Activated gamma-delta T cell treated with Interleukin-2 at 50 U/mL for 16 hours (primary cell): ENCODE data around the gene CDK8.

ENCODE experiments used
- DNase-seq: peaks from one replicate; pipeline ENCODE4 v3.0.0-alpha.2; 2020

The CDK8 gene

DNA sequence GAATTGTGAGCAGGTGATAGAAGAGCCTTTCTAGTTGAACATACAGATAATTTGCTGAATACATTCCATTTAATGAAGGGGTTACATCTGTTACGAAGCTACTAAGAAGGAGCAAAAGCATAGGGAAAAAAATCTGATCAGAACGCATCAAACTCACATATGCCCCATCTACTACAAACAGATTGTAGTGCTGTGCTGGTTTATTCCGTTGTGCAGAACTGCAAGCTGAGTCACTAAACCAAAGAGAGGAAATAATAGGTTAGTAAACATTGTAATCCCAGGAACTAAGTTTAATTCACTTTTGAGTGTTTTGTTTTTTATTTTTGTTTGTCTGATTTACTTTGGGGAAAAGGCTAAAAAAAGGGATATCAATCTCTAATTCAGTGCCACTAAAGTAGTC, 136.3 kb downstream of the CDK8 start:
- no peak for DNase-seq

DNA sequence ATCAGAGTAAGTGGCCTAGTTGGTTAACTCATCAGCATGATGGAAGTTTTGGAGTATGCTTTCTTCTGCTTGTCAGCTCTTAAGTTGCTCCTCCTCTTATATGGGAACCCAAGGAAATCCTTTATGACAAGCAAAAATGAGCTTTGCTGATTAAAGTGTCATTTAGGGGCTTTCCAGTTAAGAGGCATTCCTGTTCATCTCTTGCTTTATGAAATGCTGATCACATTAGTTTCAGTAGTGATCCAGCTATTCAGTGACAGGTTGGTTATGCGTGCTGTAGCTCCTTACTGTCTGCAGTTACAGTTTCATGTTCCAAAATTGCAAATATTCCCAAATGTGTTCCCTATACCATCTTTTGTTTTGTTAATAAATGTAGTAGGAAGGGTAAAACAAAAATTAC, 146.6 kb downstream of the CDK8 start:
- DNase-seq = no peak

DNA sequence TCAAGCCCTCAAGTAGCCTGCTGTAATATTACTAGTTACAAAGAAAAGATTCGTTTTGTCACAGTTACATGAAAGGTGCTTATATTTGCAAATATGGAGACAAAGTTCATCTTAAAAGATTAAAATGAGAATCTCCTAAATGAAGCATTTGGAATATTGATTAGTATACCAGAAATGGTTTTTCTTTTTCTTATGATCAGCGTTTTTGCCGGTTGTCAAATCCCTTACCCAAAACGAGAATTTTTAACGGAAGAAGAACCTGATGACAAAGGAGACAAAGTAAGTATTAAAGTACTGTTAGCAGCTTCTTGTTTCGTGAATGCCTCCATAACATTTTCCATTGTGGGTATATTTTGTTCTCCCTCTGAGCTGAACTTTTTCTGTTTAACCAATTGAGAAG, 147.1 kb downstream of the CDK8 start:
- no peak for DNase-seq

DNA sequence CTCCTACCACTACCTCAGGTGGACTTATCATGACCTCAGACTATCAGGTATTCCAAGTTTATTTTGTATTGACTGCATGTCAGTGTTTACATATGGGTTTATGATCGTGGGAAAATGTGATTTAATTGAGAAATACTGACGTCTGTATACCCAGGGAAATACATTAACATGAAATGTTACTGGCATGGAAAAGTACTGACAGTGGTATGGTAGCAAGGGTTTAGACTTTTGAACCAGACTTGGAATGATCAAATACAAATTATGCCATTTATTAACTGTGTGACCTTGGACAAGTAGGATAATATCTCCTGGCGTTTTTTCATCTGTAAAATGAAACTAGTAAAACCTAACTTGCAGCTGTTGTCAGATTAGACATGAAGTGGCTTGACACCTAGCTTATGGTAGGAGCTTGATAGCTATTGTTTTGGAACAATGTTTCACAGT, 147.7 kb downstream of the CDK8 start:
- DNase-seq = no peak

DNA sequence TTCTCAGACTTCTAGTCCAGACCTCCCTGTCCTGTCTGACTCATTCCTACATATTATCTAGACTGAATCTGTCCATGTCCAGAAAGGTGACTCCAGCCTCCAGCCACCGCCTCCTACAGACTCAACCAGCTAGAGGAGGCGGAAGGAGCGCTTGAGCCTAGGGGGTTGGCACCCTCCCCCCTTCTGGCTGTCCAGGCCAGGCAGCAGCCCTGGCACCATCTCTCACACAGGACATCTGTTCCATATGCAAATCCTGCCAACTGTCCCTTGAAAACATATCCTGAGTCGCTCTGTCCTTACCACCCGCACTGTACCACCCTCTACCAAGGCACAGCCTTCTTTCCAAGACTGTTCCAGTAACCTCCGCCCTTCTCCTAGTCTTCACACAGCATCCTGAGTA, 152.9 kb downstream of the CDK8 start:
- no peak for DNase-seq

DNA sequence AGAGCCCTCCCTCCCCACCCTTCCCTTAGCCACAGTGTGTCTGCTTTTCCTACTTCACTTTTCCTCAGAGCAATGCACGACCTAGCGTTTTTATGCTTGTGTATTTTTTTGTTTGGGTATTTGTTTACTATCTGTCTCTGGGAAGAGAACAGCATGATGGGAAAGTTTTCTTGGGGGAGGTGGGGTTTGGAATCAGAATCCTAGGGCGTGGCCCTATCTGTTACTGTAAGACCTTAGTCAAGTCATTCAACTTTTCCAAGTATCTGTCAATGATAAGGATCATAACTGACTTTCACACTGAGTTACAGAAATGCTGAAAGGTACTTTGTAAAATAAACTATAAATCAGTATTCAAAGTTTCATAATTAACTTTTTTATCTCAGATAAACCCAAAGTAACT, 157.3 kb downstream of the CDK8 start:
- DNase-seq = no peak

DNA sequence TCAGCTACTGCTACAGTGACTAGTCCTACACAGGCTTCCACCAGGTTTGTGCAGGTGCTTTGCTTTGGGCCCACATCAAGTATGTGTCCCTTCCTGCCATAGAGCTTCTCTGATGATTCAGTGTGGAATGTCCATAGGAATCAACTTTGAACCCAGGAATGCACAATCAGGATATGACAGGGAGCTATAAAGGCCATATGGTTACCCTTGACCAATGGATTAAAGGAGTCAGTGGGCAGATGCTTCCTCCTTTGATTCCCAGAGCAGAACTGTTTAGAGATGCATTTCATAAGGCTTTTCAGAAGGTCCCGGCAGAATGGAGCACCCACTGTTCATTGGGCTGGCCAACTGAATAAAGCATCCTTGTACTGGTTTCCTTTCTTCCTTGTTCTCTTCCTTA, 158.3 kb downstream of the CDK8 start:
- no peak for DNase-seq

DNA sequence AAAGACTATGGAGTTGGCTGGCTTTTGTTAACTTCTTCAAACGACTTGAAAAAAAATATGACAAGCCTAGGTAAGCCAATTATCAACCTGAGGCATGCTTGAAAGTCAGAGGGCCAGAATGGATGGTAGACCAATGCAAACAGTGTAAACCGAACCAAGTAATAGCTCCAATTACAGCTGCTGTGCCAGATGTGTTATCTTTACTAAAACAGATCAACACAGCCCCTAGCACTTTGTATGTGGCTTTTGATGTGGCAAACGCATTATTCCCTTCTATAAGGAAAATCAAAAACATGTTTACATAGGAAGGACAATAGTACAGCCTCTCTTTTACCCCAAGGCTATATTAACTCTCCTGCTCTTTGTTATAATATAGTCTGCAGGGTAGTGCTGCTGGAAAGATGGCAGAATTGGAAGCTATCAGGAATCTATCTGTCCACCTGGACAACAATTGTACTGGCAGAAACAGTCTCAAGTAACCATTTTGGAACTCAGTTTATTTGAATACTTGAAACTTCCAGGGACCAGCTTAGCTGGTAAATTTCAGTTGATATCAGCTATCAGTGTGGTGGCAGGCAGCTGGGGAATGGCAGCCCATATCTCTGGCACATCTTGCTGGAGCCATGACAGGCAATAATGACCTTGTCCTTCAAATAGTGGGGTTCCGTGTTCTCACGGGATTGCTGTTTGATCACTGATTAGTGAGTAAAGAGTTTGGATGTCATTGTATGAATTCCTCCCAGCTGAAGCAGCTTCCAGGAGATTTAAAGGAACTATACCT, 159.2 kb downstream of the CDK8 start:
- no peak for DNase-seq

DNA sequence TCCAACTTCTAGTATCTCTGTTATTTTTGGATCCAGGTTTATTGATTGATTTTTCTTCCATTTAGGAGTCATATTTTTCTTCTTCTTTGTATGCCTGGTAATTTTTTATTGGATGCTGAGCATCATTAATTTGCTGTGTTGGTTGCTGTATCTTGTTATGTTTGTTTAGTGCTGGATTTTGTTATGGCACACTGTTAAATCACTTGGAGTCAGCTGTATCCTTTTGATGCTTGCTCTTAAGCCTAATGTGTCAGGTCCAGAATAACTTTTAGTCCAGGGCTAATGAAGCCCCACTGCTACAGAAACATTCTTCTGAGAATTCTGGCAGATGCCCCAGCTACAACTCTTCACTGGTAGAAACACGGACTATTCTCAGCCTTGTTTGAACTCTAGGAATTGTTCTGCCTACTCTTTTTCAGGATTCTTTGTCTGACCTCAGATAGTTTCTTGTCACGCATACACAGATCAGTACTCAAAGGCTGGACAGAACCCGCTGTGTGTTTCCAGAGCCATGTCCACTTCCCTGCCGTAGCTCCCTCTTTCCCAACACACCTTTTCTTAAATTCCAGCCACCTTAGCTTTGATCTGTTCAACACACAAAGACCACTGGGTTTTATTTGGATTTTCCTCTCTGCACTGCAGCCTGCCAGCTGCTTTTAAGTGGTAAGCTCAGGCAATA, 166.5 kb downstream of the CDK8 start:
- no peak for DNase-seq

DNA sequence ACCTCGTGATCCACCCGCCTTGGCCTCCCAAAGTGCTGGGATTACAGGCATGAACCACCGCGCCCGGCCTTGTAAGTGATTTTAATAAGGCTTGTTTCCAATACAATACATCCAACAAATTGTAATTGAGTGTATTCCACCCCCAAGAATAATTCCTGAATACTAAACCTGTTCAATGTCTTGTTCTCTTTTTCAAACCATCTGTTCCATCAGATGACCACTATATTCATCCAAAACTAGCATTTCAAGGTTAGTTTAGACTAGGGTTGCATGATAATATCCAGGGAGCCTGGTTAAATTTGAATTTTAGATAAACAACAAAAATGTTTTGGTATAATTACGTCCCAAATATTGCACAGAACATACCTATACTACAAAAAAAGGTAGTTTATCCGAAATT, 168.1 kb downstream of the CDK8 start:
- DNase-seq = no peak

DNA sequence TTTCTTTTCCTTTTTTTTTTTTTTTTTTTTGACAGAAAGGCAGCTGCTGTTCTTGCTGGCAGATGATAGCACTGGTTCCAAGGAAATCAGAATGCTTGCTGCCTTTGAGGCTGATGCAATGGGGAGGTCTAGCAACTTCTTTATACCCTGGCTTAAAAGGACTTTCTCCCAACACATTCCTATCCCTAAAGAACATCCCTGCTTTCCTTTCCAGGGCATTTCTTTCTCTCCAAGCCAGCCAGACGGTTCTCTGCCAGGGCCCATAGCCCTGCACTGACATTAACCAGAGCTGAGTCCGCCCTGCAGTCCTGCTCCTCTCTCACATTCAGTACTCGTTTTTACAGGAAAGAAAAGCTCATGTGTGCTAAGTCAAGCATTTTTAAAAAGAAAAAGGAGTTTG, 169.7 kb downstream of the CDK8 start:
- no peak for DNase-seq

DNA sequence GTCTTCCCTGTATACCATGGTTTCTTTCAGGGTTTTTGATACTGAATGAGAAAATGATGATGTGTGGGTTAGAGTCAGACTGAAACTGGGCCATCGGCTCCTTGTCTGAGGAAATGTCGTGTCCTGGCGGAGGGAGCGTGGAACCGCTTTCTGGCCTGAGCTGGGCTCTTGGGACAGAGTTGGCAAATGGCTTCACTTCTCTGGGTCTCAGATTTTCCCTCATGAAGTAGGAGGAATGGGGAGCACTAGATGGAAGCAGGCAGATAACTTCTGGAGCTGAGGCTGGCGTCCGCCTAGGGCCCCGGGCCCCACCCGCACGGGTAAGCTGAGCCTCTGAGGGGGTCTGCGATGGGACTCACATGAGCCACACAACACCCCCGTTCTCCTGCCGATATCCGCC, 170.3 kb downstream of the CDK8 start:
- DNase-seq = no peak

DNA sequence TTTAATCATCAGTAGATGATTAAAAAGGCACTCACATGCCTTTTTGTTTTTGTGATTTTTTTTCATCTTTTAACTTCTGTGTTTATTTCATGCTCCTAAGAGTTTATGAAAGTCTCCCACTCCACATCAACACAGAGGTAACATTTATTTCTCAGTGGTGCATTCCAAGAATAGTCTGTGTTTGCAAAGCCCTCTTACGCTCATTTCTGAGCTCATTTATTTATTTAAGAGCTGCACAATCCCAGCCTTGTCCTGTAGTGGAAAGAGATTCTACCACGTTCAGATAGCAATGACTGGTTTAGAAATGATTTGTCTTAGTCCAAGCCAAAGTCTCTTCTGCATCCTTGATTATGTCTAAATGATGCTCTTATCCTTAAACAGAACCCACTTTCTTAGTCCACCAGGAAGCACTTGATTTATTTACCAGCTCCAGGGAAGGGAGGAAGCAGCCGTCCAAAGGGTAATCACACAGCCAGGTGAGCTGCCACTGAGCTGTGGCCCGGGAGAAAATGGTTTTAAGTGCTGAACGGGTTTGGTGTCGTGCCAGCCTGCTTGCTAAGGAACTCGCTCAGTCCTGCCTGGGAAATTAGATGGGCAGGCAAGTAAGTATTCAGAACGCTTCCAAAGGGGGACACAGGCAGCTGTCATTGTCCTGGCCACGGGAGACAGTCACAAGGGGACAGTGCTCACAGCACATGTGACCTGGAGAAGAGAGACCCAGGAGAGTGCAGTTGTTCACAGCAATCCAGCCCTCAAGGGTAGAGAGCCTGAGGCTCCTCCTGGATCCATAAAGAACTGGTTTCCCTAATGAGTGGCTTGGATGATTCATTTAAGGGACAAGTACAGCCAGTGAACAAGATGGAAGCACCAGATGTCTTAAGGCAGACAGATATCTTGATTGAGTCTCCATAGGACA, 171.8 kb downstream of the CDK8 start:
- no peak for DNase-seq

DNA sequence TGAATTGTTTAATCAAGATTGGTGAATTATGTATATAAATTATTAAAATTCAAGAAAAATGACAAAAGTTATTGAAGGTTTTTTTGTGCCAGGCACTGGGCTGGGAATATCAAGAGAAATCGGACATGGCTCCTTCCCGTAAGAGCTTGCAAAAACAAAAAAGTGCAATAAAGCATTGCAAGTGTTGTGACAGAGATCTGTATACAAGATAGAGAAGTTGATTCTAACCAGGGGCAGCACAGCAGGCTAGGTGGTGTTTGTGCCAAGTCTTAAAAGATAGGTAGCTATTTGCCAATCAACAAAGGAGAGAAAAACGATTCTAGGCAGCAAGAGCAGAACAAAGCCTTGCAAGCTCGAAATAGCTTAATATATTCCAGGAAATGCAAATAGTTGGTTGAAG, 179.8 kb downstream of the CDK8 start:
- DNase-seq = no peak

DNA sequence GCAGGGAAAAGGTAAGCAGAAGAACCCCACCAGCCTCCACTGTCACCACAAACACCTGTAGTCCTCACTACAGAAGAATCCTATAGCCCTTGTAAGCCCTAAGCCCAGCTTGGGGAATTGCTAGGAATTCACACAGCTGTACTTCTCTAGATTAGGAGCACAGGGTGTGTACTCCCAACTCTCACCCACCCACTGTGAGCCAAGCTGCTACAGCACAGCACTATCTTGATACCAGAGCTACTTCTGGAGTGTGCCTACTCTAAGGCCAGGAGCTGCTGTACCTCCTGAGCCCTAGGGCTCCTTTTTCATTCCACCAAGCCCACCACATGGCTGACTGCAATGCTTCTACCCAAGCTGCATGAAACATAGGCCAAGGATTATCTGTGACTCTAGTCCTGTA, 181.2 kb downstream of the CDK8 start:
- DNase-seq = no peak

DNA sequence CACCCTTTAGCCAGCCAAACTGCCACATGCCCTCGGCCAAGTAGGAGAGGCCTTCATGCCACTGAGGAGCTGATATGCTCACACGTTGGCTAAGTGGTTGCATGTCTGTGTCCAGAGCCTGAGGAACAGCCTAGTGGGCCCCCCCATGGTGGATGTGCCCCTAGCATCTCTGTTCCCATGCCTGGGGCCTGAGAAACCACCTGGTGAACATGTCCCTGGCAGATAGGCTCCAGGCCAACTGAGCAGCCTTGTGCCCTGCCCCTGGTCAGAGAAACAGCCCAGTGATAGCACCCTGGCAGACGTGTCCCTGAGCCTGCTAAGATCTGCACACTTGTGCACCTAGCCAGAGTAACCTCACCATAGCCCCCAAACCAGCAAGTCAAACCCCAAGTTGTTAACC, 181.7 kb downstream of the CDK8 start:
- no peak for DNase-seq

DNA sequence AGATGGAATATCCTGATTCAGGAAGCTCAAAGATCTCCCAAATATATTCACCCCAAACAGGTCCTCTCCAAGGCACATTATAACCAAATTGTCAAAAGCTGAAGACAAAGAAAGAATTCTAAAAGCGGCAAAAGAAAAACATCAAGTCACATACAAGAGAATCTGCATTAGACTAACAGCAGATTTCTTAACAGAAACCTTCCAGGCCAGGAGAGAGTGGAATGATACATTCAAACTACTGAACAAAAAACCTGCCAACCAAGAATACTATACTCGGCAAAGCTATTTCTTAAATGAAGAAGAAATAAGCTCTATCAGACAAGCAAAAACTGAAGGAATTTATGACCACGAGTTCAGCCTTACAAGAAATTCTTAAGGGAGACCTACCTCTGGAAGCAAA, 183.0 kb downstream of the CDK8 start:
- DNase-seq = no peak

DNA sequence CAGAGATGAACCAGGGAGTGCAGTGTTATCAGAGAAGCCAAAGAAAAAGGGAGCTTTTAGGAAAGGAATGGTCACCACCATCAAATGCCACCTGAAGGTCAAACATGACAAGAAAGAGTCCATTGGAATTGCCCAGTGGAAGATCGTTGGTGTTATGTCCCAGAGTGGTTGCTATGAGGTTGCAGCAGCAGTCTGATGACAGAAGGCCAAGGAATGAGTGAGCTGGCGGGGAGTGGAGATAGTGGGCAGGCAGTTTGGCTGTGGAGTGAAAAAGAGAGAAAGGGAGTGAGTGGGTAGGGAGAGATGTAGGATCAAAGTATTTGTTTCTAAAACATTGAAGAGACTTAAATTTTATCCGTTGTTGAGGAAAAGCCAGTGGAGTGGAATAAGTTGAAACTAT, 186.2 kb downstream of the CDK8 start:
- DNase-seq = no peak

DNA sequence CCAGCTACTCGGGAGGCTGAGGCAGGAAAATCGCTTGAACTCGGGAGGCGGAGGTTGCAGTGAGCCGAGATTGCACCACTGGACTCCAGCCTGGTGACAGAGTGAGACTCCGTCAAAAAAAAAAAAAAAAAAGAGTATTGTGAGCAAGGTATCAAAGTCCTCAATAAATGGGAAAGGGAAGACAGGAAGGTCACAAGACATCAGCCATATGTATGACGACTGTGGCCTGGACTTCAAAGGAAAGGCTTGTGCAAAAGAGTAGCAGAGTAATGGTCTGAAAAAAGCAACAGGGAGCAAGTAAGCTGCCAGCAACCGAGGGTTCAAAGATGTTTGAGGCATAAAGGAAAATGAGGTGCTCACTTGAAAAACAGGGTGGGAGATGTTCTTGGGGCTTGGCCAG, 187.5 kb downstream of the CDK8 start:
- no peak for DNase-seq

DNA sequence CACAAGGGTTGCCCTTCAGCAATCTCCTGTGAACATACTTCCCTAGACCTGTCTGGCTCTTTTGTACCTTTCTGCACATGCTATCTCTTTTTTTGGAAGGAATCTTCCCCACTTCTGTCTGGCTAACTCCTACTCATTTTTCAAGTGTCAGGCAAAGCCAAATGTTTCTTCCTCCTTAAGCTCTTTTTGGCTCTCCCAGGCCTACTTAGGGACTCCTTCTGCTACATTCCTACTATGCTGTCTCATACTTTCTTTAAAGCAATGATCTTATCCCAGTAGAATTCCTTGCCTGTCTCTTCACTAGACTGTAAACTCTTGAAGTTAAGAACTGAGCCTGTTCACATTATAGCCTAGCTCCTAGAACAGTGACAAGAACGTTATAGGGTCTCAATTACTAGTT, 188.6 kb downstream of the CDK8 start:
- DNase-seq = no peak

DNA sequence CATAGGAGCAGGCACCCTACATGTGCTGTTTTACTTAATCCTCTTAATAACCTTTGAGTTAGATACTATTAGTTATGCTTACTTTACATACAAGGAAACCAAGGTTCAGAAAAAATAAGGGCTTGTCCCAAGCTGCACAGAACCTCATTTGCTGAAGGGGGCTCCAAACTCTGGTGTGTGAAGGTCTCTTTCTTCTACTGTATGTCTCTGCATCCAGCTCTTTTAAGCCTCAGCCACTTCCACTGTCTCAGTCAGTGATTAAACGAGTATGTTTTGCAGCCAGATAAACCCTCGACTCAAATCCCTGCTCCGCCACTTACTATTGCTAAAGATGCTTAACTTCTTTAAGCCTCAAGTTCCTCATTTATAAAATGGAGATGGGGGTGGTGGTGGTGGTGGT, 191.2 kb downstream of the CDK8 start:
- no peak for DNase-seq

DNA sequence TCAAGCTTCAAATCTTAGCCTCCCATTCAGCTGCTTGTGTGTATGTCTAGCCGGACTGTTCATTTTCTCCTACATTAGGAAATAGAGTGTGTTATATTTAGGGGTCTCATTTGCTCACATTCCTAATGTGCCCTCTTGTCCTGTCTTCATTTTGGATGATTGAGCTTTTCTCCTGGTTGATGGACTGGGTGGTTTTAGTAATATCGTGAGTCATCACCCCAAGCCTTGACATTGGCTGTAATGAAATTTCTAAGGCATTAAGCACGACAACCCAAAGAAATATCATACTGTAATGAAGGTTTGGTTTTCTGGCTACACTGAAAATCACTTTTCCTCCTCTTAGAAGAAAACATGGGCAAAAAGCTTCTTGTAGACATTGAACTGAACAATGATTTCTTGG, 192.8 kb downstream of the CDK8 start:
- DNase-seq = no peak

DNA sequence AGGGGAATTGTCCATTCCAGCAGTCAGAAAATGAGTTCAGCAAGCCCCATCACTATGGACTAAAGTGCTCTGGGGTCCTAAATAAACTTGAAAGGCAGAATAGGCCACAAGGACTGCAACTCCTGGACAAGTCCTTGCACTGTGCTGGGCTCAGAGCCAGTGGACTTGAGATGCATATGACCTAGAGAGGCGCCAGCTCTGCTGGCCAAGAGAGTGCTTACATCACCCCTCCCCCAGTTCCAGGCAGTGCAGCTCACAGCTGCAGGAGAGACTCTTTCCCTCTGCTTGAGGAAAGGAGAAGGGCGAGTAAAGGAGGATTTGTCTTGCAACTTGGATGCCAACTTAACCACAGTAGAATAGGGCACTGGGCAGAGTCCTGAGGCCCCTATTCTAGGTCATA, 194.1 kb downstream of the CDK8 start:
- no peak for DNase-seq
